Measurements from ENCODE around the gene GPALPP1.
"Not testable (repeated sequence)": the region's sequence is repeated elsewhere in the genome, so short reads cannot be mapped to it uniquely, and the experiment has no call there.

The GPALPP1 gene, protein sequence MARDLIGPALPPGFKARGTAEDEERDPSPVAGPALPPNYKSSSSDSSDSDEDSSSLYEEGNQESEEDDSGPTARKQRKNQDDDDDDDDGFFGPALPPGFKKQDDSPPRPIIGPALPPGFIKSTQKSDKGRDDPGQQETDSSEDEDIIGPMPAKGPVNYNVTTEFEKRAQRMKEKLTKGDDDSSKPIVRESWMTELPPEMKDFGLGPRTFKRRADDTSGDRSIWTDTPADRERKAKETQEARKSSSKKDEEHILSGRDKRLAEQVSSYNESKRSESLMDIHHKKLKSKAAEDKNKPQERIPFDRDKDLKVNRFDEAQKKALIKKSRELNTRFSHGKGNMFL

DNA sequence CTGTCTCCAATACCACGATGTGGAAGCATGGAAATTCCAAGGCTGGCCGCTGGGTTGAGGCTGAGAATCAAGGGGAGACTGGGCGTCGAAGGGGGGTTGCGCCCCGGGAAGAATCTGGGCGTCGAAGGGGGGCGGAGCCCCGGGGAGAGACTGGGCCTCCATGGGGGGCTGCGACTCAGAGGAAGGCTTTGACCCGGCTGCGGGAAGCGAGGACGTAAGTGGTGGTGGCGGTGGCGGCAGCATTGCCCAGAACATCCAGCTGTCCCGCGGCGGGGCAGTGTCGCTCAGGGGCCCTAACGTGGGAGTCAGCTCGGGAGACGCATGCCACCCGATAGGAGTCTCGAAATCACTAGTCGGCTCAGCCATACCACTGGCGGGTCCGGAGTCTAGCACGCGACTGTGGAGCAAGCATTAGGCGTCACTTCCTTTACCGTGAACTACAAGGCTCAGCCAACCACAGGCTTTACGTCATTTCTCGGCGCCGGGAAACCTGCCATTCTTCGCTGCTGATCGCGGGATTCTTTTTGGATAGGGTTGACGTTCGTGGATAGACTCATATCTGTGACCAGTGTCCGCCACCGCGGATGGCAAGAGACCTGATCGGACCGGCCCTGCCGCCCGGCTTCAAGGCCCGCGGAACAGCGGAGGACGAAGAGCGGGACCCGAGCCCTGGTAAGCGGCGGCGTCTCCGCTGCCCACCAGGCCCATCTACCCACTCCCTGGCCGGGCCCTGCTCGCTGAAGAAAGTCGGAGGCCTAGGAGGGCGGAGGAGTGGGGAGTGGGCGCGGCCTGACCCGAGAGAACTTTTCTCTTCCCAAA lies at the start of gene GPALPP1, which contains the start of gene NUFIP1:
Gene GPALPP1 (plus strand): TSS at position 468 of the 819 bp plus-strand sequence. CDS start 117 bp downstream, at position 585.
Gene NUFIP1 (minus strand): TSS at position 401 of the 819 bp plus-strand sequence. CDS start 35 bp downstream, at position 366.
- Histone ChIP-seq H3K4me1 (ENCODE audit: control insufficient read depth, low read depth, low read length) (peaks cover 7% of the 10 kb centered on the region), H3K4me3 (ENCODE audit: low read length) (peak within 1 kb of the TSS; percentile 84), H3K27ac (ENCODE audit: low read length) (no peak within 1 kb of the TSS), H3K9ac (ENCODE audit: low read length) (peak within 1 kb of the TSS; percentile 84), H3K27me3 (ENCODE audit: control insufficient read depth, insufficient read depth, low read length) (no peaks in the 10 kb centered on the region), H3K36me3 (ENCODE audit: control insufficient read depth, low read depth, low read length) (peaks cover 12% of the 10 kb centered on the region), H3K9me3 (ENCODE audit: control insufficient read depth, low read depth, low read length) (no peaks in the 10 kb centered on the region)

DNA sequence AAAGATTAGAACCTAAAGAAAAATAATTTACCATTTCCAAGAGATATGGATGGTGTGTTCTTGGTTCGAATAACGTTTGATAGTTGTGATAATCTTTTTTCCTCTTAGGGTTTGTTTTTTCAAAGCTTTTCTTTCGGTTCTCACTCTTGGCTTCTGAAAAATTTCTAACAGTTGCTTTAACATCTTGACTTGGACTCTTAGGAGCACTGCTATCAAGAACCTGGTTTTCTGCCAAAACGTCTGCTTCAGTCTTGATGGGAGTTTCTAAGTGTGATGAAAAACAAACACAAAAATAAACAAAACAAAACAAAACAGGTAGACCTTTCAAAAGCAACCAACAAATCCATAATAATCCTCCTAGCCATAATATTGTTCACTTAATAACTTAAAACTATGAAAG lies 45.9 kb upstream of the GPALPP1 start:
- H3K27ac ChIP-seq (ENCODE audit: low read length); H3K4me1 ChIP-seq (ENCODE audit: control insufficient read depth, low read depth, low read length); H3K9ac ChIP-seq (ENCODE audit: low read length); H3K9me3 ChIP-seq (ENCODE audit: control insufficient read depth, low read depth, low read length); H3K4me3 ChIP-seq (ENCODE audit: low read length); H3K27me3 ChIP-seq (ENCODE audit: control insufficient read depth, insufficient read depth, low read length): not testable (repeated sequence)
- peaks cover 18% of the 10 kb centered on the region for H3K36me3 ChIP-seq (ENCODE audit: control insufficient read depth, low read depth, low read length)

DNA sequence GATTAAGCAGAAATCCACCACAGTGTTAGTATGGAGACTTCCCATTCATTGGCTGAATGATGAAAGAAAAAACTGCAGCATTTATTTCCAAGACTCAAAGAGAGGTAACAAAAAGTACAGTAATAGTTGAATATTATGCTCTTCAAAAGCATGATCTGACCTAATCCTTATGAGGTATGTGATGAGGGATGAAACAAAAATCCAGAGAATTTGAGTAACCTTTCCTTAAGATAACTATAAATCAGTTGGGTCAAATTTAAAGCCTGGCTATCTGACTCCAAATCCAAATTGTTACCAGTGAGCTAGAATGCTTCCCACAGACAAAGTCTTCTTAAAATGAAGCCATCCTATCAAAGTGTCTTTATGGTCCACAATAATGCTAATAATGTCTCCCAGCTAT lies 38.2 kb upstream of the GPALPP1 start:
- Histone ChIP-seq H3K9me3 (ENCODE audit: control insufficient read depth, low read depth, low read length) (no peaks in the 10 kb centered on the region), H3K4me3 (ENCODE audit: low read length) (no peak overlapping the region), H3K27ac (ENCODE audit: low read length) (no peak overlapping the region), H3K4me1 (ENCODE audit: control insufficient read depth, low read depth, low read length) (no peaks in the 10 kb centered on the region), H3K36me3 (ENCODE audit: control insufficient read depth, low read depth, low read length) (no peaks in the 10 kb centered on the region), H3K9ac (ENCODE audit: low read length) (no peak overlapping the region), H3K27me3 (ENCODE audit: control insufficient read depth, insufficient read depth, low read length) (no peaks in the 10 kb centered on the region)

DNA sequence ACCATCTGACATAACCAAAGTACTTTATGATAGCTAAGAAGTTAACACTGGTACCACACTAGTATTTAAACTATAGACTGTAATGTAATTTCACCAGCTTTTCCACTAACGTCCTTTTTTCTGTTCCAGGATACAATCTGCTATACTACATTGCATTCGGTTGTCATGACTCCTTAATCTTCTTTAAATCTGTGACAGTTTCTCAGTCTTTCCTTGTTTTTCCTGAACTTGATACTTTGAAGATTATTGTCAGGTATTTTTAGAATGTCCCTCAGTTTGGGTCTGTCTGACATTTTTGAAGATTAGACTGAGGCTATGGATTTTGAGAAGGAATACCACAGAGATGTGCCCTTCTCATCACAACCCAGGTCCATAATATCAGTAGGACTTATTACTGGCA lies 36.7 kb upstream of the GPALPP1 start:
- H3K27ac ChIP-seq (ENCODE audit: low read length), result no peak overlapping the region
- H3K9me3 ChIP-seq (ENCODE audit: control insufficient read depth, low read depth, low read length), result no peaks in the 10 kb centered on the region
- no peaks in the 10 kb centered on the region for H3K4me1 ChIP-seq (ENCODE audit: control insufficient read depth, low read depth, low read length)
- peaks cover 1% of the 10 kb centered on the region for H3K36me3 ChIP-seq (ENCODE audit: control insufficient read depth, low read depth, low read length)
- no peaks in the 10 kb centered on the region for H3K27me3 ChIP-seq (ENCODE audit: control insufficient read depth, insufficient read depth, low read length)
- no peak overlapping the region for H3K4me3 ChIP-seq (ENCODE audit: low read length)
- H3K9ac ChIP-seq (ENCODE audit: low read length), result no peak overlapping the region

DNA sequence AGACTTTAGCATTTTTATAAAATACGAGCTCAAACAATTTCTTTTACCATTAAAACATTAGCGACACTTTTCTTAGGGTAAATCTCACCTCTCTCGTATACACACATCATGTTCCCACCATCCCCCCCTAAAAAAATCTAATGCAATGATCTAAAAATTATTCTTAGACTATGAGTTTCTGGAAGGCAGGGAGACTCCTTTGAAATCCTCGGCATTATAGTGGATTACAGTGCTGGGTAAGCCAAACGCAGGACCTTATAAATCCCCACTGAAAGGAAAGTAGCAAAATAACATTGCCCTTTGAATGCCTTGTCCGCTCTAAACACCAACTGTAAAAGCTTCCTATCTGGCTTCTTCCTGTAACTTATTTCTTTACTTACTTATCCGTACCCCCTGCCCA lies 35.1 kb upstream of the GPALPP1 start:
- no peak overlapping the region for H3K4me3 ChIP-seq (ENCODE audit: low read length)
- H3K4me1 ChIP-seq (ENCODE audit: control insufficient read depth, low read depth, low read length), result no peaks in the 10 kb centered on the region
- no peak overlapping the region for H3K27ac ChIP-seq (ENCODE audit: low read length)
- no peaks in the 10 kb centered on the region for H3K27me3 ChIP-seq (ENCODE audit: control insufficient read depth, insufficient read depth, low read length)
- no peaks in the 10 kb centered on the region for H3K9me3 ChIP-seq (ENCODE audit: control insufficient read depth, low read depth, low read length)
- no peak overlapping the region for H3K9ac ChIP-seq (ENCODE audit: low read length)
- H3K36me3 ChIP-seq (ENCODE audit: control insufficient read depth, low read depth, low read length), result peaks cover 13% of the 10 kb centered on the region

DNA sequence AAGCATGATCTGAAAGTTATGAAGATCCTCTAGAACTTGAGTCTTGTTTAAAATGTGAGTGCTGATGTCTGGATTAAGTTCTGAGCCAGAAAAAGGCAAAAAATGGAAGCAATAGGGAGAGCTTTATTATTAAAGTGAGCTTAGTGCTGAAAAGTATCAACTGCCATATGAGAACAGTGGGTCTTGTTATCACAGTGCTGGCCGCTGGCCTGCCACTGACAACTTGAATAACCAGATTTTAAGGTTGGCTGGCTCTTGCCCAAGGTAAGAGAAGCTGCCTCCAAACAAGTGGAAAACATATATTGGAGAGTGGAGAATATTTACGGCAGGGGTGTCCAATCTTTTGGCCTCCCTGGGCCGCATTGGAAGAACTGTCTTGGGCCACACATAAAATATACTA lies 33.9 kb upstream of the GPALPP1 start:
- peaks cover 18% of the 10 kb centered on the region for H3K36me3 ChIP-seq (ENCODE audit: control insufficient read depth, low read depth, low read length)
- H3K9ac ChIP-seq (ENCODE audit: low read length), result no peak overlapping the region
- no peaks in the 10 kb centered on the region for H3K9me3 ChIP-seq (ENCODE audit: control insufficient read depth, low read depth, low read length)
- H3K27me3 ChIP-seq (ENCODE audit: control insufficient read depth, insufficient read depth, low read length), result no peaks in the 10 kb centered on the region
- H3K27ac ChIP-seq (ENCODE audit: low read length), result no peak overlapping the region
- H3K4me3 ChIP-seq (ENCODE audit: low read length), result no peak overlapping the region
- no peaks in the 10 kb centered on the region for H3K4me1 ChIP-seq (ENCODE audit: control insufficient read depth, low read depth, low read length)

DNA sequence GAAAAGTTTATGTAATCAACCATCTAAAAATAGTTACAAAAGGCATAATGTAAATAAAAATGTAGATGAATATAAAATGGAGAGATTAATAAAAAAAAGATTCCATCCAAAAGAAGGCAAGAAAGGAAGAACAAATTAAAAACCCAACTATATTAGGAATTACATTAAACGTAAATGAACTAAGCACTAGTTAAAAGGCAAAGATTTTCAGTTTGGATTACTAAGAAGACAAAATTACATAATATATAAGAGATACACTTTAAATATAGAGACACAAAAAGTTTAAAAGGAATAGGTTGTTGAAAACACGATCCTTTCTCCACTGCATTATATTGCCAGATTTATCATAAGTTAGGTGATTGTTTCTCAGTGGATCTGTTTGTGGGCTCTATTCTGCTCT lies 27.3 kb upstream of the GPALPP1 start:
- Histone ChIP-seq H3K9ac (ENCODE audit: low read length) (no peak overlapping the region), H3K27ac (ENCODE audit: low read length) (no peak overlapping the region), H3K4me1 (ENCODE audit: control insufficient read depth, low read depth, low read length) (no peaks in the 10 kb centered on the region), H3K36me3 (ENCODE audit: control insufficient read depth, low read depth, low read length) (peaks cover 56% of the 10 kb centered on the region), H3K9me3 (ENCODE audit: control insufficient read depth, low read depth, low read length) (peaks cover 16% of the 10 kb centered on the region), H3K27me3 (ENCODE audit: control insufficient read depth, insufficient read depth, low read length) (no peaks in the 10 kb centered on the region), H3K4me3 (ENCODE audit: low read length) (no peak overlapping the region)

DNA sequence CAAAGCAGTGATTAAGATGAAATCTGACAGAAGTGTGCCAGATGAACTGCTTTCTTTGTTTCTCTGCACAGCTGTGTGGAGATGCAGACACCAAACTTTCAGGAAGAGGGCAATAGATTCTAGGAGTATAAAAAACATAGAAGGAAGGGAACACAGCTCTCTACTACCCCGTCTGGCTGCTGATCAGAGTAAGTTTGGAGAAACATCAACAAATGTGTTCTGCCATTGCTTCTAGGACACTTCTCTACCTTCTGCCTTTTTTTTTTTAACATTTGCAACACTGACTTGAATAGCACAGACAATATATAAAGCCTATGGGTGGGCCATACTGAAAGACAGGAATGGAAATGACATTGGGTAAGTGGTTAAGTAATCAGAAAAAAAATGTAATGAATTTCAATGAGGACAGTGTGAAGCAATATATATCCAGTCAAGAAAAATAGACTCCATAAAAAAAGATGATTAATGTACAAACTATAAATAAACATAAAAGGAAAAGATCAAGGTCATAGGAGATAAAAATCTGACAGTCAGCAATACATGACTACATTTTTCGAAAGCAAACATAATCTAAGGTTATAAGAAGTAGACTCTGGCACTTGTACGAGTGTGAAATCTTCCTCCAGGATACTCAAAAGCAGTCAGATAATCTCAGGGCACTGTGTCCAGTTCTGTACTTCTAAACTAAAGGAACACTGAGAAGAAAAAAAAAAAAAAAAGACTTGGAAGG lies 21.5 kb upstream of the GPALPP1 start:
- Histone ChIP-seq H3K27me3 (ENCODE audit: control insufficient read depth, insufficient read depth, low read length) (no peaks in the 10 kb centered on the region), H3K4me3 (ENCODE audit: low read length) (no peak overlapping the region), H3K9me3 (ENCODE audit: control insufficient read depth, low read depth, low read length) (peaks cover 12% of the 10 kb centered on the region), H3K36me3 (ENCODE audit: control insufficient read depth, low read depth, low read length) (peaks cover 40% of the 10 kb centered on the region), H3K27ac (ENCODE audit: low read length) (no peak overlapping the region), H3K4me1 (ENCODE audit: control insufficient read depth, low read depth, low read length) (peaks cover 3% of the 10 kb centered on the region), H3K9ac (ENCODE audit: low read length) (no peak overlapping the region)

DNA sequence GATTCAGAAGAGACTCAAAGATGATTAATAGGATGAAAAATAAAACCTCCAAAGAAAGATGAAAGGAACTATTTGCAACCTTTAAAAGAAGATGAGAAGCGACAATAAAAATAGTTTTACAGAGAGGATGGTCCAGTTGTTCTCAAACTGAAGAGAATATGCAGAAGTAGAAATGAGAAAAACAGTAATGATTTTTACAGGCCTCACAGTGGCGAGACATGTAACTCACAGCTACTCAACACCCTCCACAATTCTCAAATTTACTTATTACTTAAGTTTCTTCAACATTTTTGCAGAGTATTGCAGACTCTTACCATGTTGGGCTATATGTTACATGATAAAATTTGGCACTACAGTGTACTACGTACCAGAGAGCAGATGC lies 20.9 kb upstream of the GPALPP1 start:
- peaks cover 34% of the 10 kb centered on the region for H3K36me3 ChIP-seq (ENCODE audit: control insufficient read depth, low read depth, low read length)
- H3K9ac ChIP-seq (ENCODE audit: low read length), result no peak overlapping the region
- peaks cover 10% of the 10 kb centered on the region for H3K9me3 ChIP-seq (ENCODE audit: control insufficient read depth, low read depth, low read length)
- peaks cover 3% of the 10 kb centered on the region for H3K4me1 ChIP-seq (ENCODE audit: control insufficient read depth, low read depth, low read length)
- H3K27me3 ChIP-seq (ENCODE audit: control insufficient read depth, insufficient read depth, low read length), result no peaks in the 10 kb centered on the region
- no peak overlapping the region for H3K4me3 ChIP-seq (ENCODE audit: low read length)
- H3K27ac ChIP-seq (ENCODE audit: low read length), result no peak overlapping the region

DNA sequence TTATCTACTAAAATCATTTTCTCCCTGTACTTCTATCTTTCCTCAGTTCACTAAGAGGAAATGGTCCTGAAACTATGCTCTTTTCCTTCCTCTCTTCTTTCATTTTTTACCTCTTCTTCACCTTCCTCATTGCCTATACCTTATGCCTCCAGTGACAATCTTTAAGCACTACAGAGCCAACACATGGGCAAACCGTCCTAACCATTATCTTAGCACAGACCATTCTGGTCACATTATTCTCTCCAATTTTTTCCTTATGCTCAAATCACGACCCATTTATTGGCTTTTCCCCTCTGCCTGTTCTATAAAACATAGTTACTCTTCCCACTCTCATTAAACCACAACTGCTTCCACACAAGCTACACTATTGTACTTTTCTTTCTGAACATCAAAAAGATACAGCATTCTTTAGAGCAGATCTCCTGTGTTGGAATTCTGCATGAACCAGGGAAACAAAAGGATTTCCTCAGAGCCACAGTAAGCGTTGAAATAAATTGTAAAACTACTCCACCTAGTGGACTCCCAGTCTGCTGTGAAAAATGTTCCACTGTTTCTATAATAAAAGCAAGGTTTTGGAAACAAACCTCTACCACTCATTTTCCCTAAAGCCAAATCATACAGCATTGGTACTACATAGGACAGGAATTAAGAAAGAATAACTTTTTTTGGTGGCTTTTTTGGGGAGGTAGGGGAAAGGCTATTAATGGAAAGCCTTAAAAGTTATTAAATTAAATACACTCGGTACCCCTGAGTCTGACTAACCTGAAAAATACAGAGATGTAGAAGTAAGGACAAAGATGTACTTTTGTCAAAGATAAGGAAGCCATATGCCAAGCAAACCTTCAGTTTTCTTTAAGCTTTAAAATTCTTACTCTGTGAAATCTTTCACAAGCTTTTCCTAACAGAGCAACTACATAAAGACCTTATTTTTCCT lies 19.5 kb upstream of the GPALPP1 start:
- peaks cover 3% of the 10 kb centered on the region for H3K4me1 ChIP-seq (ENCODE audit: control insufficient read depth, low read depth, low read length)
- H3K36me3 ChIP-seq (ENCODE audit: control insufficient read depth, low read depth, low read length), result peaks cover 32% of the 10 kb centered on the region
- no peak overlapping the region for H3K27ac ChIP-seq (ENCODE audit: low read length)

More for the DNA sequence above, 19.5 kb upstream of the GPALPP1 start:
- H3K27me3 ChIP-seq (ENCODE audit: control insufficient read depth, insufficient read depth, low read length), result no peaks in the 10 kb centered on the region
- no peak overlapping the region for H3K4me3 ChIP-seq (ENCODE audit: low read length)
- H3K9me3 ChIP-seq (ENCODE audit: control insufficient read depth, low read depth, low read length), result peaks cover under 1% of the 10 kb centered on the region
- no peak overlapping the region for H3K9ac ChIP-seq (ENCODE audit: low read length)

Measured in iPS-18a (cell line).